DND-41 (cell line): ENCODE results near the gene TRAPPC2L.

Experiments
- ATAC-seq: fragments of 200-7000 bp; cut with Tn5 transposase; 3 replicates; pipeline ENCODE4 v1.9.1; 2021; ENCODE audit warnings: low read depth; ENCODE audit not compliant: insufficient read depth
- DNase-seq: peaks from one replicate; pipeline ENCODE4 v3.0.0-alpha.2; 2020
- H2AFZ ChIP-seq: 2 replicates; pipeline ENCODE4 v1.6.0; 2012; ENCODE audit warnings: low read depth, low read length
- H3K27ac ChIP-seq: 2 replicates; pipeline ENCODE4 v1.5.1; 2012; ENCODE audit warnings: low read length, inconsistent platforms
- H3K27me3 ChIP-seq: fragments of 200-600 bp; sonication (generic); 2 replicates; pipeline ENCODE4 v1.6.0; 2012; ENCODE audit warnings: low read length, mild to moderate bottlenecking, inconsistent platforms; ENCODE audit not compliant: insufficient read depth, poor library complexity
- H3K36me3 ChIP-seq: 2 replicates; pipeline ENCODE4 v1.5.1; 2012; ENCODE audit warnings: low read length, inconsistent platforms; ENCODE audit not compliant: insufficient read depth
- H3K4me1 ChIP-seq: 2 replicates; pipeline ENCODE4 v1.5.1; 2012; ENCODE audit warnings: mild to moderate bottlenecking, low read length; ENCODE audit not compliant: insufficient read depth
- H3K4me2 ChIP-seq: 2 replicates; pipeline ENCODE4 v1.6.0; 2012; ENCODE audit warnings: mild to moderate bottlenecking, moderate library complexity, low read length, inconsistent platforms; ENCODE audit not compliant: insufficient read depth
- H3K4me3 ChIP-seq, 2 experiments: fragments of 200-600 bp in 1 of 2; shearing (Covaris generic) in 1 of 2; 2 replicates each; pipeline ENCODE4 v1.5.1; 2012 to 2016; ENCODE audit warnings: inconsistent platforms in 2 of 2, low read length in 2 of 2, mild to moderate bottlenecking in 2 of 2, low read depth in 1 of 2, moderate library complexity in 1 of 2
- H3K79me2 ChIP-seq: 2 replicates; pipeline ENCODE4 v1.6.0; 2012; ENCODE audit warnings: low read length, inconsistent platforms; ENCODE audit not compliant: insufficient read depth
- H3K9ac ChIP-seq: 2 replicates; pipeline ENCODE4 v1.6.0; 2012; ENCODE audit warnings: low read depth, mild to moderate bottlenecking, inconsistent platforms, low read length, moderate library complexity
- H3K9me3 ChIP-seq: 2 replicates; pipeline ENCODE4 v1.5.1; 2012; ENCODE audit warnings: low read length, moderate library complexity, mild to moderate bottlenecking, inconsistent platforms; ENCODE audit not compliant: insufficient read depth, severe bottlenecking
- H4K20me1 ChIP-seq: 2 replicates; pipeline ENCODE4 v1.6.0; 2012; ENCODE audit warnings: low read length; ENCODE audit not compliant: insufficient read depth
- CTCF ChIP-seq: IDR thresholded peaks from 2 replicates; pipeline ENCODE4 v1.5.1; 2012; ENCODE audit warnings: borderline replicate concordance, low read length, moderate library complexity, mild to moderate bottlenecking; ENCODE audit not compliant: poor library complexity, severe bottlenecking; ENCODE audit errors: extremely low read depth
- EZH2 ChIP-seq: IDR thresholded peaks from 3 replicates; pipeline ENCODE4 v1.6.1; 2012; ENCODE audit warnings: borderline replicate concordance, low read depth, mild to moderate bottlenecking, moderate library complexity, low read length, inconsistent platforms; ENCODE audit not compliant: severe bottlenecking

TRAPPC2L gene

GRCh38 chr16:88847654-88848053 is 9.3 kb upstream of the TRAPPC2L start:
- ATAC-seq (no peak), DNase-seq (no peak)
- Histone ChIP-seq H3K4me1 (no peaks in the 10 kb centered on the region), H4K20me1 (0 out of 2 replicates have a peak, but pooled peaks cover 3% of the 10 kb centered on the region), H3K9ac (no peak overlapping the region), H3K79me2 (no peaks in the 10 kb centered on the region), H2AFZ (no peak overlapping the region), H3K4me3 (no peak overlapping the region), H3K27ac (no peak overlapping the region), H3K4me2 (no peak overlapping the region), H3K27me3 (no peaks in the 10 kb centered on the region), H3K9me3 (no peaks in the 10 kb centered on the region), H3K36me3 (0 out of 2 replicates have a peak, but pooled peaks cover 5% of the 10 kb centered on the region)
- no peak for TF ChIP-seq EZH2
- no peak for TF ChIP-seq CTCF

- no peaks in the 10 kb centered on the region for H3K9me3 ChIP-seq
- TF ChIP-seq CTCF (no peak), EZH2 (no peak)
- H2AFZ ChIP-seq, result no peak overlapping the region
- H3K36me3 ChIP-seq, result 0 out of 2 replicates have a peak, but pooled peaks cover 5% of the 10 kb centered on the region
- H3K4me2 ChIP-seq, result no peak overlapping the region
- H3K27me3 ChIP-seq, result no peaks in the 10 kb centered on the region
- no peak overlapping the region for H3K27ac ChIP-seq
- no peak for ATAC-seq
- peaks cover 6% of the 10 kb centered on the region; the same call in 1 of the 2 replicates for H4K20me1 ChIP-seq
- H3K4me1 ChIP-seq, result no peaks in the 10 kb centered on the region
- no peak for DNase-seq
- no peak overlapping the region for H3K9ac ChIP-seq
- no peaks in the 10 kb centered on the region for H3K79me2 ChIP-seq
- no peak overlapping the region for H3K4me3 ChIP-seq
Measured at GRCh38 chr16:88848557-88848956, 8.4 kb upstream of the TRAPPC2L start.

- no peaks in the 10 kb centered on the region for H3K9me3 ChIP-seq
- H3K36me3 ChIP-seq, result 0 out of 2 replicates have a peak, but pooled peaks cover 5% of the 10 kb centered on the region
- DNase-seq (no peak), ATAC-seq (no peak)
- H3K4me2 ChIP-seq, result no peak overlapping the region
- H3K4me1 ChIP-seq, result peaks cover 2% of the 10 kb centered on the region; the same call in 1 of the 2 replicates
- H3K9ac ChIP-seq, result no peak overlapping the region
- H3K79me2 ChIP-seq, result no peaks in the 10 kb centered on the region
- H2AFZ ChIP-seq, result no peak overlapping the region
- H4K20me1 ChIP-seq, result peaks cover 12% of the 10 kb centered on the region
- H3K4me3 ChIP-seq, result no peak overlapping the region
- no peaks in the 10 kb centered on the region for H3K27me3 ChIP-seq
- TF ChIP-seq CTCF, result no peak
- TF ChIP-seq EZH2, result no peak
- no peak overlapping the region for H3K27ac ChIP-seq
Measured at GRCh38 chr16:88850531-88851199, 6.3 kb upstream of the TRAPPC2L start.

- no peaks in the 10 kb centered on the region for H3K27me3 ChIP-seq
- no peak overlapping the region for H3K27ac ChIP-seq
- H4K20me1 ChIP-seq, result peaks cover 14% of the 10 kb centered on the region
- H2AFZ ChIP-seq, result no peak overlapping the region
- ATAC-seq (no peak), DNase-seq (no peak)
- peaks cover 9% of the 10 kb centered on the region for H3K4me1 ChIP-seq
- H3K9me3 ChIP-seq, result no peaks in the 10 kb centered on the region
- H3K4me3 ChIP-seq, result no peak overlapping the region
- H3K79me2 ChIP-seq, result peaks cover 5% of the 10 kb centered on the region; the same call in 1 of the 2 replicates
- H3K36me3 ChIP-seq, result 0 out of 2 replicates have a peak, but pooled peaks cover 5% of the 10 kb centered on the region
- H3K4me2 ChIP-seq, result no peak overlapping the region
- no peak for TF ChIP-seq EZH2
- no peak for TF ChIP-seq CTCF
- no peak overlapping the region for H3K9ac ChIP-seq
Measured at GRCh38 chr16:88851616-88852015, 5.3 kb upstream of the TRAPPC2L start.
